Adipocyte (in vitro differentiated cells): ENCODE data around the gene SLIT1.

Experiments
- DNase-seq: peaks from one replicate; pipeline ENCODE4 v3.0.0-alpha.2; 2015; ENCODE audit warnings: low read depth
- H3K27me3 ChIP-seq: replicated peaks from 2 replicates; pipeline ENCODE4 v1.7.0; 2013; ENCODE audit warnings: mild to moderate bottlenecking, low read length, moderate library complexity; ENCODE audit not compliant: control insufficient read depth, insufficient read depth
- H3K36me3 ChIP-seq: 2 replicates; pipeline ENCODE4 v1.7.0; 2013; ENCODE audit warnings: low read length, mild to moderate bottlenecking, moderate library complexity; ENCODE audit not compliant: control insufficient read depth, insufficient read depth, severe bottlenecking
- H3K4me1 ChIP-seq: 2 replicates; pipeline ENCODE4 v1.7.0; 2013; ENCODE audit warnings: mild to moderate bottlenecking, low read length, moderate library complexity; ENCODE audit not compliant: control insufficient read depth, insufficient read depth
- H3K4me3 ChIP-seq: 2 replicates; pipeline ENCODE4 v1.7.0; 2013; ENCODE audit warnings: mild to moderate bottlenecking, low read length, moderate library complexity
- H3K9ac ChIP-seq: 2 replicates; pipeline ENCODE4 v1.7.0; 2013; ENCODE audit warnings: mild to moderate bottlenecking, low read length, moderate library complexity
- H3K9me3 ChIP-seq: 2 replicates; pipeline ENCODE4 v1.7.0; 2013; ENCODE audit warnings: mild to moderate bottlenecking, low read length, moderate library complexity; ENCODE audit not compliant: control insufficient read depth

SLIT1 gene

GRCh38 chr10:96964131-96964530 is 221.6 kb downstream of the SLIT1 start:
- no peak overlapping the region for H3K4me3 ChIP-seq

GRCh38 chr10:96960872-96961271 is 224.9 kb downstream of the SLIT1 start:
- peak; percentile 17 for DNase-seq
- Histone ChIP-seq H3K36me3 (peaks cover 9% of the 10 kb centered on the region), H3K4me3 (no peak overlapping the region), H3K9ac (no peak overlapping the region), H3K4me1 (peaks cover 18% of the 10 kb centered on the region), H3K27me3 (no peaks in the 10 kb centered on the region), H3K9me3 (no peaks in the 10 kb centered on the region)

More at GRCh38 chr10:96964131-96964530, 221.6 kb downstream of the SLIT1 start:
- Histone ChIP-seq H3K27me3 (no peaks in the 10 kb centered on the region), H3K9me3 (no peaks in the 10 kb centered on the region), H3K4me1 (peaks cover 21% of the 10 kb centered on the region), H3K9ac (no peak overlapping the region), H3K36me3 (no peaks in the 10 kb centered on the region)
- DNase-seq: no peak

- Histone ChIP-seq H3K4me3 (no peak overlapping the region), H3K9me3 (no peaks in the 10 kb centered on the region), H3K9ac (no peak overlapping the region), H3K36me3 (peaks cover 20% of the 10 kb centered on the region), H3K4me1 (peaks cover 18% of the 10 kb centered on the region), H3K27me3 (no peaks in the 10 kb centered on the region)
- no peak for DNase-seq
Measured at GRCh38 chr10:96959733-96960132, 226.0 kb downstream of the SLIT1 start.

GRCh38 chr10:96958071-96958470 is 227.7 kb downstream of the SLIT1 start:
- no peaks in the 10 kb centered on the region for H3K27me3 ChIP-seq
- H3K36me3 ChIP-seq: peaks cover 28% of the 10 kb centered on the region
- no peaks in the 10 kb centered on the region for H3K9me3 ChIP-seq
- no peak overlapping the region for H3K9ac ChIP-seq
- H3K4me3 ChIP-seq: no peak overlapping the region
- DNase-seq: no peak
- H3K4me1 ChIP-seq: peaks cover 10% of the 10 kb centered on the region

- no peaks in the 10 kb centered on the region for H3K9me3 ChIP-seq
- peaks cover 47% of the 10 kb centered on the region for H3K36me3 ChIP-seq
- no peak for DNase-seq
- H3K27me3 ChIP-seq: no peaks in the 10 kb centered on the region
- H3K4me1 ChIP-seq: peaks cover 7% of the 10 kb centered on the region
- no peak overlapping the region for H3K4me3 ChIP-seq
- H3K9ac ChIP-seq: no peak overlapping the region
Measured at GRCh38 chr10:96955794-96956193, 230.0 kb downstream of the SLIT1 start.

GRCh38 chr10:96951954-96952353 is 233.8 kb downstream of the SLIT1 start:
- peaks cover 62% of the 10 kb centered on the region for H3K36me3 ChIP-seq
- no peaks in the 10 kb centered on the region for H3K27me3 ChIP-seq
- no peak overlapping the region for H3K4me3 ChIP-seq
- H3K4me1 ChIP-seq: no peaks in the 10 kb centered on the region
- no peak overlapping the region for H3K9ac ChIP-seq
- H3K9me3 ChIP-seq: no peaks in the 10 kb centered on the region
- DNase-seq: no peak

GRCh38 chr10:96949039-96949683 is 236.6 kb downstream of the SLIT1 start:
- no peak overlapping the region for H3K4me3 ChIP-seq
- DNase-seq: no peak
- H3K9ac ChIP-seq: no peak overlapping the region
- H3K9me3 ChIP-seq: no peaks in the 10 kb centered on the region
- no peaks in the 10 kb centered on the region for H3K4me1 ChIP-seq
- H3K27me3 ChIP-seq: no peaks in the 10 kb centered on the region
- H3K36me3 ChIP-seq: peaks cover 41% of the 10 kb centered on the region
